GM12801 (cell line): ENCODE results near the gene PACS2.

Experiments
- CTCF ChIP-seq: IDR thresholded peaks from one replicate; pipeline ENCODE4 v1.5.1; 2011; ENCODE audit warnings: control low read depth; ENCODE audit not compliant: insufficient read length; ENCODE audit errors: extremely low read depth

The PACS2 gene

GRCh38 chr14:105283899-105284298 is 30.6 kb upstream of the PACS2 start:
- TF ChIP-seq CTCF = no peak

GRCh38 chr14:105285174-105285573 is 29.4 kb upstream of the PACS2 start:
- TF ChIP-seq CTCF = no peak

- TF ChIP-seq CTCF = no peak
Observed at GRCh38 chr14:105286759-105287144, 27.8 kb upstream of the PACS2 start.

- TF ChIP-seq CTCF = no peak
Observed at GRCh38 chr14:105287249-105288102, 27.1 kb upstream of the PACS2 start.

- no peak for TF ChIP-seq CTCF
Observed at GRCh38 chr14:105290621-105291346, 23.8 kb upstream of the PACS2 start.

- no peak for TF ChIP-seq CTCF
Observed at GRCh38 chr14:105292826-105293711, 21.5 kb upstream of the PACS2 start.

- TF ChIP-seq CTCF = no peak
Observed at GRCh38 chr14:105294142-105294597, 20.4 kb upstream of the PACS2 start.
